Liver (tissue), 9 donors: ENCODE data around the gene ACVR2B. TPM values are rescaled to one million over a fixed set of nuclear protein-coding genes. Genes with fewer than 3 reads are reported as not detected.

ENCODE experiments used
- DNase-seq: peaks from one replicate; pipeline ENCODE4 v3.0.0-alpha.2; 2017; ENCODE audit warnings: low spot score
- H3K27ac ChIP-seq, 2 donors: one replicate each; pipeline ENCODE4 v1.7.0; 2013; ENCODE audit warnings: inconsistent platforms in 2 of 2, low read length in 2 of 2, control low read depth in 1 of 2, low read depth in 1 of 2, mild to moderate bottlenecking in 1 of 2
- H3K27me3 ChIP-seq, 4 donors: one replicate each; pipeline versions ENCODE4 v1.6.1 to v1.7.0; 2013; ENCODE audit warnings: low read length in 3 of 4, inconsistent platforms in 1 of 4, mild to moderate bottlenecking in 1 of 4, moderate library complexity in 1 of 4; ENCODE audit not compliant: control insufficient read depth in 4 of 4, insufficient read depth in 4 of 4
- H3K36me3 ChIP-seq, 4 donors: one replicate each; pipeline versions ENCODE4 v1.6.1 to v1.7.0; 2013; ENCODE audit warnings: low read length in 3 of 4, mild to moderate bottlenecking in 3 of 4, low read depth in 1 of 4, moderate library complexity in 1 of 4; ENCODE audit not compliant: control insufficient read depth in 4 of 4, insufficient read depth in 3 of 4
- H3K4me1 ChIP-seq, 4 donors: one replicate each; pipeline versions ENCODE4 v1.6.1 to v1.7.0; 2013; ENCODE audit warnings: low read length in 3 of 4, mild to moderate bottlenecking in 3 of 4, moderate library complexity in 1 of 4; ENCODE audit not compliant: control insufficient read depth in 4 of 4, insufficient read depth in 4 of 4
- H3K4me3 ChIP-seq, 3 donors: one replicate each; pipeline versions ENCODE4 v1.6.1 to v1.7.0; 2013; ENCODE audit warnings: low read length in 3 of 3, control low read depth in 1 of 3, low read depth in 1 of 3, mild to moderate bottlenecking in 1 of 3
- H3K9ac ChIP-seq, 2 donors: one replicate each; pipeline ENCODE4 v1.7.0; 2013; ENCODE audit warnings: low read length in 2 of 2, mild to moderate bottlenecking in 2 of 2, moderate library complexity in 2 of 2, control low read depth in 1 of 2, low read depth in 1 of 2
- H3K9me3 ChIP-seq, 4 donors: one replicate each; pipeline versions ENCODE4 v1.6.1 to v1.7.0; 2013; ENCODE audit warnings: low read length in 3 of 4; ENCODE audit not compliant: control insufficient read depth in 4 of 4
- EGR1 ChIP-seq, 2 donors: IDR thresholded peaks; 2 replicates each; pipeline ENCODE4 v1.6.1; 2016 to 2018; ENCODE audit warnings: antibody characterized with exemption in 2 of 2, low read depth in 2 of 2
- FOXA1 ChIP-seq: IDR thresholded peaks from 2 replicates; pipeline ENCODE4 v1.6.1; 2016; ENCODE audit warnings: antibody characterized with exemption
- FOXA2 ChIP-seq: IDR thresholded peaks from 2 replicates; pipeline ENCODE4 v1.6.1; 2016; ENCODE audit warnings: antibody characterized with exemption
- GABPA ChIP-seq, 2 donors: IDR thresholded peaks in 1 of 2; conservative IDR thresholded peaks in 1 of 2; 2 replicates each; pipeline ENCODE4 v1.6.1; 2016; ENCODE audit warnings: antibody characterized with exemption in 2 of 2, mild to moderate bottlenecking in 1 of 2, moderate library complexity in 1 of 2
- HNF4A ChIP-seq, 2 donors: conservative IDR thresholded peaks; 2 replicates each; pipeline ENCODE4 v1.6.1; 2016; ENCODE audit warnings: antibody characterized with exemption in 2 of 2, mild to moderate bottlenecking in 2 of 2
- HNF4G ChIP-seq: IDR thresholded peaks from 2 replicates; pipeline ENCODE4 v1.6.1; 2016; ENCODE audit warnings: antibody characterized with exemption
- JUND ChIP-seq, 2 donors: IDR thresholded peaks; 2 replicates each; pipeline ENCODE4 v1.6.1; 2016; ENCODE audit warnings: antibody characterized with exemption in 2 of 2
- NR2F2 ChIP-seq: IDR thresholded peaks from 2 replicates; pipeline ENCODE4 v1.6.1; 2016; ENCODE audit warnings: antibody characterized with exemption
- RAD21 ChIP-seq, 2 donors: IDR thresholded peaks; 2 replicates each; pipeline ENCODE4 v1.6.1; 2016; ENCODE audit warnings: antibody characterized with exemption in 2 of 2, mild to moderate bottlenecking in 2 of 2
- RXRA ChIP-seq, 2 donors: IDR thresholded peaks; 2 replicates each; pipeline ENCODE4 v1.6.1; 2017 to 2018; ENCODE audit warnings: antibody characterized with exemption in 2 of 2, mild to moderate bottlenecking in 1 of 2
- TAF1 ChIP-seq: conservative IDR thresholded peaks from 2 replicates; pipeline ENCODE4 v1.6.1; 2016; ENCODE audit warnings: antibody characterized with exemption, mild to moderate bottlenecking
- YY1 ChIP-seq: IDR thresholded peaks from 2 replicates; pipeline ENCODE4 v1.6.1; 2016; ENCODE audit warnings: antibody characterized with exemption, mild to moderate bottlenecking
- WGBS: extraction: QIAGEN DNeasy Blood & Tissue Kit; methylation state at CpG from one replicate; pipeline ENCODE4 v1.1.7; 2013; 5-methylcytosine and 5-hydroxymethylcytosine counted together
- polyA plus RNA-seq, 2 donors: library from polyadenylated mRNA; stranded (reverse) in 1 of 2; unstranded in 1 of 2; fragments of 200-250 nt in 1 of 2; fragments of >200 nt in 1 of 2; fragmentation: Nextera tagmentation in 1 of 2; extraction: Ambion mirVana in 1 of 2; gene quantifications; one replicate each; pipeline versions ENCODE4 v1.2.1 to v1.2.3, GENCODE V29; 2013 to 2015
- total RNA-seq, 2 donors: library from RNA; depleted of rRNA; stranded (reverse); fragments of >200 nt; gene quantifications; one replicate each; pipeline ENCODE4 v1.2.3, GENCODE V29; 2014
- TF ChIP-seq, protein P1 (sequence below): fragments of 150-350 bp; IDR thresholded peaks from 2 replicates; pipeline ENCODE4 v1.5.1; 2017; ENCODE audit warnings: improper control_type of control experiment, low read depth, low read length; ENCODE audit not compliant: missing input control
- TF ChIP-seq, protein P2 (sequence below): IDR thresholded peaks from 2 replicates; pipeline ENCODE4 v1.6.1; 2016; ENCODE audit warnings: antibody characterized with exemption
- TF ChIP-seq, protein P3 (sequence below): IDR thresholded peaks from 2 replicates; pipeline ENCODE4 v1.6.1; 2016; ENCODE audit warnings: antibody characterized with exemption
- TF ChIP-seq, protein P4 (sequence below): IDR thresholded peaks from 2 replicates; pipeline ENCODE4 v1.6.1; 2016; ENCODE audit warnings: antibody characterized with exemption
- TF ChIP-seq, protein P5 (sequence below): IDR thresholded peaks from 2 replicates; pipeline ENCODE4 v1.6.1; 2016; ENCODE audit warnings: antibody characterized with exemption, mild to moderate bottlenecking
- donor health status: healthy.
- donor health status: healthy.
- donor health status: healthy.
- donor health status: healthy.
- donor health status: healthy.

ACVR2B gene
- total and polyA plus RNA-seq, 4 donors: 1.2 to 7.4 (median 4.7) TPM

DNA sequence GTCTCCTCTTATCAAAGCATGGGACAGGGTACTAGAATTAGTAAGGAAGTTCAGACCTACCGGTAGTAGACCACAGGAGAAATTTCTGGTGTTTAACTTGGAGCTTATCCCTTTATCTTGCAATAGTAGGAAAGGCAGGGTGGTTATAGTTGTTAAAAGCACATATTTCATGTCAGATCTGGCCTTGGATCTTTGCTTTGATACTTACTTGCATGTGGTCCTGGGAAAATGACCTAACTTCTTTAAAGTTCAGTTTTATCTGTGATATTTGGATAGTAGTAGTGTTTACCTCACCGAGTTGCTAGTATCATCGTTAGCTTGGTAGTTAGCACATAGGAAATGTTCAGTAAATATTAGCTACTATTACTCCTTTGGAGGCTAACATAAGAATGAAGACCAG, 57.9 kb downstream of the ACVR2B start:
- WGBS: 84% methylated on average over 3 of the region's 3 CpGs
- H3K27ac ChIP-seq: no peak overlapping the region
- peaks cover 0 to 13% (median 6%) of the 10 kb centered on the region in 4 donors for H3K36me3 ChIP-seq
- H3K9ac ChIP-seq: no peak overlapping the region
- H3K4me1 ChIP-seq: no peaks in the 10 kb centered on the region
- no peak for DNase-seq
- H3K27me3 ChIP-seq: no peaks in the 10 kb centered on the region
- H3K9me3 ChIP-seq: no peaks in the 10 kb centered on the region
- no peak overlapping the region for H3K4me3 ChIP-seq
- TF ChIP-seq FOXA2 (no peak), RAD21 (IDR thresholded peaks at IDR 0.05) (no peak), GABPA (IDR thresholded peaks at IDR 0.05 in 1 of 2, conservative IDR thresholded peaks at IDR 0.05 in 1 of 2) (no peak), EGR1 (IDR thresholded peaks at IDR 0.05; ENCODE audit: low read depth in 2 of 2) (no peak), FOXA1 (no peak)

DNA sequence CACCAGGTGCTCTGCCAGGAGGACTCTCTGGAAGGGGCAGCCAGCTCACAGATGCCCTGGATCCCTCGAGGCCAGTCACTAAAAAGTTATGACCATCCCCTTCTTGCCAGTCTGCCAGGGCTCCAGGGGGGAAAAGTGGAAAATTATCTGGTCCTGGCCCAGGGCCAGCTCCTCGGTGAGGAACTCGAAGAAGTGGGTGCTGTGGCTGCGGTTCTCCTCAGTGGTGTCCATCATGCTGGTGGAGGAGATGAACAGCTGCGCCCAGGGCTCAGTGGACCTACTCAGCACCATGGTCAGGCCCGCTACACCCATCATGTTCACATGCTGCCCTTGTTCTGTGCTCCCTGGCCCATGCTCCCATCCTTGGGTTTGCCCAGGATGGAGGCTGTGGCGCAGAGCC, 61.7 kb downstream of the ACVR2B start:
- no peak overlapping the region for H3K9ac ChIP-seq
- H3K4me3 ChIP-seq: no peak overlapping the region
- no peaks in the 10 kb centered on the region for H3K27me3 ChIP-seq
- peaks cover 0 to 6% (median 4%) of the 10 kb centered on the region in 4 donors for H3K36me3 ChIP-seq
- 96% methylated on average over 7 of the region's 7 CpGs for WGBS
- H3K27ac ChIP-seq: no peak overlapping the region
- H3K4me1 ChIP-seq: no peaks in the 10 kb centered on the region
- DNase-seq: no peak
- TF ChIP-seq RAD21 (IDR thresholded peaks at IDR 0.05) (no peak), HNF4G (no peak), EGR1 (IDR thresholded peaks at IDR 0.05; ENCODE audit: low read depth in 2 of 2) (no peak), GABPA (IDR thresholded peaks at IDR 0.05 in 1 of 2, conservative IDR thresholded peaks at IDR 0.05 in 1 of 2) (no peak), HNF4A (conservative IDR thresholded peaks at IDR 0.05) (no peak), FOXA1 (no peak), NR2F2 (no peak), RXRA (IDR thresholded peaks at IDR 0.05) (no peak), TAF1 (no peak), FOXA2 (no peak), JUND (IDR thresholded peaks at IDR 0.05) (no peak), YY1 (no peak)
- TF ChIP-seq, protein P1, sequence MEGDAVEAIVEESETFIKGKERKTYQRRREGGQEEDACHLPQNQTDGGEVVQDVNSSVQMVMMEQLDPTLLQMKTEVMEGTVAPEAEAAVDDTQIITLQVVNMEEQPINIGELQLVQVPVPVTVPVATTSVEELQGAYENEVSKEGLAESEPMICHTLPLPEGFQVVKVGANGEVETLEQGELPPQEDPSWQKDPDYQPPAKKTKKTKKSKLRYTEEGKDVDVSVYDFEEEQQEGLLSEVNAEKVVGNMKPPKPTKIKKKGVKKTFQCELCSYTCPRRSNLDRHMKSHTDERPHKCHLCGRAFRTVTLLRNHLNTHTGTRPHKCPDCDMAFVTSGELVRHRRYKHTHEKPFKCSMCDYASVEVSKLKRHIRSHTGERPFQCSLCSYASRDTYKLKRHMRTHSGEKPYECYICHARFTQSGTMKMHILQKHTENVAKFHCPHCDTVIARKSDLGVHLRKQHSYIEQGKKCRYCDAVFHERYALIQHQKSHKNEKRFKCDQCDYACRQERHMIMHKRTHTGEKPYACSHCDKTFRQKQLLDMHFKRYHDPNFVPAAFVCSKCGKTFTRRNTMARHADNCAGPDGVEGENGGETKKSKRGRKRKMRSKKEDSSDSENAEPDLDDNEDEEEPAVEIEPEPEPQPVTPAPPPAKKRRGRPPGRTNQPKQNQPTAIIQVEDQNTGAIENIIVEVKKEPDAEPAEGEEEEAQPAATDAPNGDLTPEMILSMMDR: no peak
- TF ChIP-seq, protein P2, sequence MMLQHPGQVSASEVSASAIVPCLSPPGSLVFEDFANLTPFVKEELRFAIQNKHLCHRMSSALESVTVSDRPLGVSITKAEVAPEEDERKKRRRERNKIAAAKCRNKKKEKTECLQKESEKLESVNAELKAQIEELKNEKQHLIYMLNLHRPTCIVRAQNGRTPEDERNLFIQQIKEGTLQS: no peak
- TF ChIP-seq, protein P3, sequence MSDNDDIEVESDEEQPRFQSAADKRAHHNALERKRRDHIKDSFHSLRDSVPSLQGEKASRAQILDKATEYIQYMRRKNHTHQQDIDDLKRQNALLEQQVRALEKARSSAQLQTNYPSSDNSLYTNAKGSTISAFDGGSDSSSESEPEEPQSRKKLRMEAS: no peak
- TF ChIP-seq, protein P4, sequence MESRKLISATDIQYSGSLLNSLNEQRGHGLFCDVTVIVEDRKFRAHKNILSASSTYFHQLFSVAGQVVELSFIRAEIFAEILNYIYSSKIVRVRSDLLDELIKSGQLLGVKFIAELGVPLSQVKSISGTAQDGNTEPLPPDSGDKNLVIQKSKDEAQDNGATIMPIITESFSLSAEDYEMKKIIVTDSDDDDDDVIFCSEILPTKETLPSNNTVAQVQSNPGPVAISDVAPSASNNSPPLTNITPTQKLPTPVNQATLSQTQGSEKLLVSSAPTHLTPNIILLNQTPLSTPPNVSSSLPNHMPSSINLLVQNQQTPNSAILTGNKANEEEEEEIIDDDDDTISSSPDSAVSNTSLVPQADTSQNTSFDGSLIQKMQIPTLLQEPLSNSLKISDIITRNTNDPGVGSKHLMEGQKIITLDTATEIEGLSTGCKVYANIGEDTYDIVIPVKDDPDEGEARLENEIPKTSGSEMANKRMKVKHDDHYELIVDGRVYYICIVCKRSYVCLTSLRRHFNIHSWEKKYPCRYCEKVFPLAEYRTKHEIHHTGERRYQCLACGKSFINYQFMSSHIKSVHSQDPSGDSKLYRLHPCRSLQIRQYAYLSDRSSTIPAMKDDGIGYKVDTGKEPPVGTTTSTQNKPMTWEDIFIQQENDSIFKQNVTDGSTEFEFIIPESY: no peak
- TF ChIP-seq, protein P5, sequence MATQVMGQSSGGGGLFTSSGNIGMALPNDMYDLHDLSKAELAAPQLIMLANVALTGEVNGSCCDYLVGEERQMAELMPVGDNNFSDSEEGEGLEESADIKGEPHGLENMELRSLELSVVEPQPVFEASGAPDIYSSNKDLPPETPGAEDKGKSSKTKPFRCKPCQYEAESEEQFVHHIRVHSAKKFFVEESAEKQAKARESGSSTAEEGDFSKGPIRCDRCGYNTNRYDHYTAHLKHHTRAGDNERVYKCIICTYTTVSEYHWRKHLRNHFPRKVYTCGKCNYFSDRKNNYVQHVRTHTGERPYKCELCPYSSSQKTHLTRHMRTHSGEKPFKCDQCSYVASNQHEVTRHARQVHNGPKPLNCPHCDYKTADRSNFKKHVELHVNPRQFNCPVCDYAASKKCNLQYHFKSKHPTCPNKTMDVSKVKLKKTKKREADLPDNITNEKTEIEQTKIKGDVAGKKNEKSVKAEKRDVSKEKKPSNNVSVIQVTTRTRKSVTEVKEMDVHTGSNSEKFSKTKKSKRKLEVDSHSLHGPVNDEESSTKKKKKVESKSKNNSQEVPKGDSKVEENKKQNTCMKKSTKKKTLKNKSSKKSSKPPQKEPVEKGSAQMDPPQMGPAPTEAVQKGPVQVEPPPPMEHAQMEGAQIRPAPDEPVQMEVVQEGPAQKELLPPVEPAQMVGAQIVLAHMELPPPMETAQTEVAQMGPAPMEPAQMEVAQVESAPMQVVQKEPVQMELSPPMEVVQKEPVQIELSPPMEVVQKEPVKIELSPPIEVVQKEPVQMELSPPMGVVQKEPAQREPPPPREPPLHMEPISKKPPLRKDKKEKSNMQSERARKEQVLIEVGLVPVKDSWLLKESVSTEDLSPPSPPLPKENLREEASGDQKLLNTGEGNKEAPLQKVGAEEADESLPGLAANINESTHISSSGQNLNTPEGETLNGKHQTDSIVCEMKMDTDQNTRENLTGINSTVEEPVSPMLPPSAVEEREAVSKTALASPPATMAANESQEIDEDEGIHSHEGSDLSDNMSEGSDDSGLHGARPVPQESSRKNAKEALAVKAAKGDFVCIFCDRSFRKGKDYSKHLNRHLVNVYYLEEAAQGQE: no peak
- H3K9me3 ChIP-seq: no peaks in the 10 kb centered on the region
